GM21381 (cell line): ENCODE measurements around the gene ADCK2.
"Not testable (repeated sequence)": the region's sequence is repeated elsewhere in the genome, so short reads cannot be mapped to it uniquely, and the experiment has no call there.

Experiments used
- ATAC-seq: cut with Tn5 transposase; IDR thresholded peaks from one replicate; pipeline ENCODE4 v1.9.1; 2021; ENCODE audit warnings: mild to moderate bottlenecking, moderate library complexity; ENCODE audit not compliant: unreplicated experiment

The ADCK2 gene

DNA sequence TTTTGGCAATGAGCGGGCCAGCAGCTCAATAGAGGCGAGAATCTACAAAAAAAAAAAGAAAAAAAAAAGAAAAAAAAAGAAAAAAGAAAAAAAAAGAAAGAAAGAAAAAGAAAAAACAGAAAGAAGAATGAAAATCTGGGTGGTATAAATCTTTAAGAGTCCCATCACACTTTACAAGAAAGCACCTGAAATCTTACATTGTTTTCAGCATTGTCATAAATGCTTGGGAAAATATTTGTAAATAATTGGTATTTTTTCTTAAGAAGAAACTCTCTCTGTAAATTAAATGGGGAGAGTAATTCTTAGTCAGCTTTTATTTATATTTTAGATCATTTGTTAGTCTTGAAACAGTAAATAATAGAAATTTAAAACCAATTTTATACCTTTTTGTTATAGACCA is 62.0 kb downstream of the ADCK2 start:
- no peak for ATAC-seq

- ATAC-seq, result no peak
Observed at GRCh38 chr7:140738280-140738679, 65.5 kb downstream of the ADCK2 start.

GRCh38 chr7:140743255-140743654 is 70.5 kb downstream of the ADCK2 start:
- ATAC-seq, result not testable (repeated sequence)

DNA sequence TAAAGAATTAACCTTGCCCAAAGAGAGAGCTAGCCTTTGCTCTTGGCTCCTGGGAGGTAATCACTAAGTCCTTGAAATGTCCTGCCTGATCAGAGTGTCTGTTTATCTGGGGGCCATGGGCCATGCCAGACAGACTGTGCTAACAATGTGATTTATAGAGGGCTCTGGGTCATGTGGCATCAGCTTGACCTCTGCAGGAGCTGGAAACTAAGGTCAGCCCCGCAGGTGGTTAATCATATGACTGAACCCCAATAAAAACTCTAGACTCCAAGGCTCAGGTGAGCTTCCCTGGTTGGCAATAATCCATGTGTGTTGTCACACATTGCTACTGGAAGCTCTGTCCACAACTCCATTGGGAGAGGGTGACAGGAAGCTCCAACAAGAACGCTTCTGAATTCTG is 71.3 kb downstream of the ADCK2 start:
- no peak for ATAC-seq
